H9 (cell line): ENCODE data around the gene CCDC149. TPM values are rescaled to one million over a fixed set of nuclear protein-coding genes. Genes with fewer than 3 reads are reported as not detected.

Source experiments
- DNase-seq: peaks from one replicate; pipeline ENCODE4 v3.0.0-alpha.2; 2017
- H2AFZ ChIP-seq: one replicate; pipeline ENCODE4 v1.6.1; 2013; ENCODE audit warnings: mild to moderate bottlenecking, low read length, control low read depth, moderate library complexity
- H2AK5ac ChIP-seq: 2 replicates; pipeline ENCODE4 v1.6.1; 2013; ENCODE audit warnings: low read length, control low read depth, mixed read lengths; ENCODE audit not compliant: insufficient read length
- H2BK120ac ChIP-seq: one replicate; pipeline ENCODE4 v1.6.1; 2013; ENCODE audit warnings: low read depth, mild to moderate bottlenecking, low read length, control low read depth, inconsistent platforms; ENCODE audit not compliant: poor library complexity, severe bottlenecking
- H2BK12ac ChIP-seq: 2 replicates; pipeline ENCODE4 v1.6.1; 2013; ENCODE audit warnings: low read length, control low read depth, mixed read lengths, low read depth; ENCODE audit not compliant: insufficient read length
- H2BK15ac ChIP-seq: 2 replicates; pipeline ENCODE4 v1.6.1; 2013; ENCODE audit warnings: low read depth, low read length, control low read depth
- H2BK20ac ChIP-seq: one replicate; pipeline ENCODE4 v1.6.1; 2013; ENCODE audit warnings: low read depth, mild to moderate bottlenecking, low read length, control low read depth, inconsistent platforms; ENCODE audit not compliant: poor library complexity, severe bottlenecking
- H2BK5ac ChIP-seq: 2 replicates; pipeline ENCODE4 v1.6.1; 2013; ENCODE audit warnings: low read length, control low read depth, mixed read lengths; ENCODE audit not compliant: insufficient read length
- H3K14ac ChIP-seq: 2 replicates; pipeline ENCODE4 v1.6.1; 2013; ENCODE audit warnings: low read length, control low read depth; ENCODE audit not compliant: insufficient read depth
- H3K18ac ChIP-seq: 2 replicates; pipeline ENCODE4 v1.6.1; 2013; ENCODE audit warnings: low read depth, mild to moderate bottlenecking, mixed read lengths, low read length, control low read depth; ENCODE audit not compliant: insufficient read length
- H3K23ac ChIP-seq: 2 replicates; pipeline ENCODE4 v1.6.1; 2013; ENCODE audit warnings: low read length, control low read depth, mixed read lengths, low read depth; ENCODE audit not compliant: insufficient read length
- H3K23me2 ChIP-seq: 2 replicates; pipeline ENCODE4 v1.6.1; 2013; ENCODE audit warnings: low read depth, mild to moderate bottlenecking, mixed read lengths, low read length, control low read depth; ENCODE audit not compliant: insufficient read length, poor library complexity, severe bottlenecking
- H3K27ac ChIP-seq: 2 replicates; pipeline ENCODE4 v1.5.1; 2013; ENCODE audit warnings: low read length, control low read depth, mixed read lengths, low read depth; ENCODE audit not compliant: insufficient read length
- H3K27me3 ChIP-seq: 2 replicates; pipeline ENCODE4 v1.6.1; 2013; ENCODE audit warnings: low read length, control low read depth, inconsistent platforms; ENCODE audit not compliant: insufficient read depth
- H3K4ac ChIP-seq: 2 replicates; pipeline ENCODE4 v1.6.1; 2013; ENCODE audit warnings: low read depth, mild to moderate bottlenecking, control low read depth, inconsistent platforms, low read length, moderate library complexity
- H3K4me1 ChIP-seq: 2 replicates; pipeline ENCODE4 v1.6.1; 2013; ENCODE audit warnings: low read length, control low read depth, inconsistent platforms; ENCODE audit not compliant: insufficient read depth
- H3K4me2 ChIP-seq: 2 replicates; pipeline ENCODE4 v1.6.1; 2013; ENCODE audit warnings: low read length, control low read depth, mixed read lengths; ENCODE audit not compliant: insufficient read length, insufficient read depth
- H3K56ac ChIP-seq: 2 replicates; pipeline ENCODE4 v1.6.1; 2013; ENCODE audit warnings: low read depth, mild to moderate bottlenecking, mixed read lengths, low read length, control low read depth; ENCODE audit not compliant: insufficient read length
- H3K79me1 ChIP-seq: 2 replicates; pipeline ENCODE4 v1.6.1; 2013; ENCODE audit warnings: low read depth, mild to moderate bottlenecking, moderate library complexity, low read length, control low read depth, inconsistent platforms; ENCODE audit not compliant: insufficient read depth, poor library complexity, severe bottlenecking
- H3K79me2 ChIP-seq: 2 replicates; pipeline ENCODE4 v1.6.1; 2013; ENCODE audit warnings: low read length, control low read depth, inconsistent platforms; ENCODE audit not compliant: insufficient read depth
- H3K9ac ChIP-seq: 2 replicates; pipeline ENCODE4 v1.6.1; 2013; ENCODE audit warnings: low read length, control low read depth, mixed read lengths; ENCODE audit not compliant: insufficient read length; ENCODE audit errors: extremely low read depth
- H3K9me3 ChIP-seq: one replicate; pipeline ENCODE4 v1.6.1; 2013; ENCODE audit warnings: low read depth, low read length, inconsistent platforms; ENCODE audit not compliant: control insufficient read depth
- H3T11ph ChIP-seq: one replicate; pipeline ENCODE4 v1.6.1; 2013; ENCODE audit warnings: mild to moderate bottlenecking, low read length, control low read depth, inconsistent platforms
- H4K20me1 ChIP-seq: one replicate; pipeline ENCODE4 v1.6.1; 2013; ENCODE audit not compliant: control insufficient read depth, insufficient read length, insufficient read depth
- H4K5ac ChIP-seq: 2 replicates; pipeline ENCODE4 v1.6.1; 2013; ENCODE audit warnings: low read depth, mild to moderate bottlenecking, mixed read lengths, low read length, control low read depth; ENCODE audit not compliant: insufficient read length
- H4K8ac ChIP-seq: replicated peaks from 2 replicates; pipeline ENCODE4 v1.6.1; 2013; ENCODE audit warnings: low read length, control low read depth, mixed read lengths, low read depth; ENCODE audit not compliant: insufficient read length
- H4K91ac ChIP-seq: 2 replicates; pipeline ENCODE4 v1.6.1; 2013; ENCODE audit warnings: low read depth, mild to moderate bottlenecking, moderate library complexity, mixed read lengths, low read length, control low read depth; ENCODE audit not compliant: insufficient read length
- H3K27ac Mint-ChIP-seq, 3 experiments: 2 replicates in 2 of 3; 3 replicates in 1 of 3; pipeline ENCODE4 v1.8.0; 2020 to 2021; ENCODE audit warnings: mixed read lengths in 3 of 3, mild to moderate bottlenecking in 1 of 3, moderate library complexity in 1 of 3
- H3K27me3 Mint-ChIP-seq: 2 replicates; pipeline ENCODE4 v1.8.0; 2021; ENCODE audit warnings: low read depth, mild to moderate bottlenecking, moderate library complexity, mixed read lengths
- H3K36me3 Mint-ChIP-seq, 3 experiments: 2 replicates in 2 of 3; 3 replicates in 1 of 3; pipeline ENCODE4 v1.8.0; 2020 to 2021; ENCODE audit warnings: low read depth in 3 of 3, mixed read lengths in 3 of 3; ENCODE audit not compliant: insufficient read depth in 1 of 3
- H3K4me1 Mint-ChIP-seq, 2 experiments: 2 replicates each; pipeline ENCODE4 v1.8.0; 2020; ENCODE audit warnings: mixed read lengths in 2 of 2
- H3K4me3 Mint-ChIP-seq, 2 experiments: 2 replicates in 1 of 2; 3 replicates in 1 of 2; pipeline ENCODE4 v1.8.0; 2020 to 2021; ENCODE audit warnings: mild to moderate bottlenecking in 2 of 2, mixed read lengths in 2 of 2, moderate library complexity in 1 of 2
- H3K9me3 Mint-ChIP-seq, 2 experiments: 2 replicates in 1 of 2; 3 replicates in 1 of 2; pipeline ENCODE4 v1.8.0; 2020; ENCODE audit warnings: mild to moderate bottlenecking in 2 of 2, mixed read lengths in 2 of 2, moderate library complexity in 1 of 2
- CTCF ChIP-seq: fragments of 200-600 bp; sonication (generic); conservative IDR thresholded peaks from 3 replicates; pipeline ENCODE4 v1.8.0; 2021; ENCODE audit warnings: antibody characterized with exemption, mild to moderate bottlenecking
- total RNA-seq: library from RNA; stranded (reverse); gene quantifications from 2 replicates; pipeline ENCODE4 v1.2.1, GENCODE V29; 2021

The CCDC149 gene
- total RNA-seq, 1 experiment from 2014 or later: 4.5 TPM

- Histone ChIP-seq H3K9me3 (no peaks in the 10 kb centered on the region), H3K23me2 (no peaks in the 10 kb centered on the region), H2AK5ac (no peak overlapping the region), H3K9ac (no peak overlapping the region), H4K5ac (no peak overlapping the region), H3K4ac (no peak overlapping the region), H3K18ac (no peak overlapping the region), H2BK15ac (no peak overlapping the region), H4K8ac (no peak overlapping the region), H2BK20ac (no peak overlapping the region), H3K4me1 (no peaks in the 10 kb centered on the region), H2BK120ac (no peak overlapping the region), H3K79me1 (no peaks in the 10 kb centered on the region), H4K91ac (no peak overlapping the region), H3K4me2 (no peak overlapping the region), H3T11ph (no peak overlapping the region), H3K27ac (no peak overlapping the region), H3K23ac (no peak overlapping the region), H2BK12ac (no peak overlapping the region), H3K27me3 (no peaks in the 10 kb centered on the region), H3K79me2 (no peaks in the 10 kb centered on the region), H2BK5ac (no peak overlapping the region), H3K56ac (no peak overlapping the region), H4K20me1 (no peaks in the 10 kb centered on the region), H2AFZ (no peak overlapping the region), H3K14ac (no peak overlapping the region)
- Mint-ChIP-seq H3K27ac (no peak overlapping the region), H3K9me3 (peaks cover 2 to 4% of the 10 kb centered on the region in 2 experiments; a peak in 3 of 5 replicates), H3K27me3 (peaks cover 2% of the 10 kb centered on the region), H3K4me3 (no peak overlapping the region), H3K4me1 (no peaks in the 10 kb centered on the region; a peak in 1 of 4 replicates), H3K36me3 (no peaks in the 10 kb centered on the region; a peak in 2 of 7 replicates)
- TF ChIP-seq CTCF: no peak
- DNase-seq: no peak
Measured at GRCh38 chr4:24949970-24950369, 37.1 kb upstream of the CCDC149 start.
